HG02759 (cell line): ENCODE results near the gene PATE1.

Experiments
- ATAC-seq: cut with Tn5 transposase; IDR thresholded peaks from one replicate; pipeline ENCODE4 v1.9.1; 2021; ENCODE audit warnings: mild to moderate bottlenecking, moderate library complexity; ENCODE audit not compliant: unreplicated experiment

Gene PATE1

GRCh38 chr11:125787827-125788226, 41.7 kb downstream of the PATE1 start, which contains the start of gene PATE3:
PATE3 (plus strand) TSS chr11:125788127; CDS start chr11:125788152, 25 bp downstream.
- no peak for ATAC-seq

DNA sequence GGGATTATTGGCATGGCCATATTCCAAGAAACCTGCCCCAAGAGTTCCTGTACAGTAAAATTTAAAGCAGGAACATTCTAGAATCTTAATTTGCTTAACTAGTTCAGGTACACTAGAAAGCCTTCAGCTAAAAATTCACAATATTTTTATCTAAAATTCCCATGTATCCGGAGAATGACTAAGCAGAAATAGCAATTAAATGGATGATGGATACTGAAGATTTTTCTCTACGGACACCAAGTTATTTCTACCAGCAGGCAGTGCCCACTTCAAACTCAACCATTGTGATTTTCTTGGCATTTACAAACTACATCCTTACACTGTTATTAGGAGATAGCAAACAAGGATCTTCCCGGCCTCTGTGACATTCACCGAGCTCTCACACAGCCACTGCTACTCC, 44.7 kb downstream of the PATE1 start:
- ATAC-seq, result no peak

DNA sequence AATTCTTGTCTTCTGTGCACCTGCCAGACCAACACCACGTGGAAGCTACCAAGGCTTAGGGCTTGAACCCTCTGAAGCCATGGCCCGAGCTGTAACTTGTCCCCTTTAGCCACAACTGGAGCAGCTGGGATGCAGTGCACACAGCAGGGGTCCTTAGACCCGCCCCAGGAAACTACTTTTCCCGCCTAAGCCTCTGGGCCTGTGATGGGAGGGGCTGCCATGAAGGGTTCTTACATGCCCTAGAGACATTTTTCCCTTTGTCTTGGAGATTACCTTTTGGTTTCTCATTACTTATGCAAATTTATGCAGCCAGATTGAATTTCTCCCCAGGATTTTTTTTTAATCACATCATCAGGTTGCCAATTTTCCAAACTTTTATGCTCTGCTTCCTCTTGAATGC, 51.6 kb downstream of the PATE1 start:
- ATAC-seq, result no peak
